HL-60 (cell line): ENCODE measurements around the gene PRAC1.

ENCODE experiments used
- DNase-seq, 2 experiments: peaks; one replicate each; pipeline ENCODE4 v3.0.0-alpha.2; 2010 to 2020; ENCODE audit warnings: low read depth in 1 of 2, low spot score in 1 of 2
- H3K27ac ChIP-seq: fragments of 250-450 bp; sonication (Bioruptor Pico); replicated peaks from 2 replicates; pipeline ENCODE4 v1.5.1; 2020; ENCODE audit warnings: mild to moderate bottlenecking, moderate library complexity
- H3K27me3 ChIP-seq: fragments of 250-450 bp; sonication (Bioruptor Pico); 2 replicates; pipeline ENCODE4 v1.5.1; 2021; ENCODE audit warnings: mild to moderate bottlenecking, moderate library complexity; ENCODE audit not compliant: insufficient read depth, poor library complexity, severe bottlenecking
- H3K4me3 ChIP-seq: replicated peaks from 2 replicates; pipeline ENCODE4 v1.5.1; 2011; ENCODE audit warnings: mild to moderate bottlenecking, control low read depth, low read length; ENCODE audit not compliant: insufficient read depth
- GABPA ChIP-seq: IDR thresholded peaks from 2 replicates; pipeline ENCODE4 v1.6.1; 2012; ENCODE audit warnings: low read depth
- POLR2AphosphoS5 ChIP-seq: IDR thresholded peaks from 2 replicates; pipeline ENCODE4 v1.6.1; 2012; ENCODE audit warnings: low read depth
- SPI1 ChIP-seq: IDR thresholded peaks from 2 replicates; pipeline ENCODE4 v1.6.1; 2012; ENCODE audit warnings: low read depth, mild to moderate bottlenecking, borderline replicate concordance
- TF ChIP-seq, protein P1 (sequence below): IDR thresholded peaks from 2 replicates; pipeline ENCODE4 v1.6.1; 2012; ENCODE audit warnings: low read depth; ENCODE audit not compliant: insufficient replicate concordance
- TF ChIP-seq, protein P2 (sequence below): IDR thresholded peaks from one replicate; pipeline ENCODE4 v1.5.1; 2011; ENCODE audit warnings: low read length, control low read depth, inconsistent platforms; ENCODE audit not compliant: insufficient read depth

PRAC1 gene

DNA sequence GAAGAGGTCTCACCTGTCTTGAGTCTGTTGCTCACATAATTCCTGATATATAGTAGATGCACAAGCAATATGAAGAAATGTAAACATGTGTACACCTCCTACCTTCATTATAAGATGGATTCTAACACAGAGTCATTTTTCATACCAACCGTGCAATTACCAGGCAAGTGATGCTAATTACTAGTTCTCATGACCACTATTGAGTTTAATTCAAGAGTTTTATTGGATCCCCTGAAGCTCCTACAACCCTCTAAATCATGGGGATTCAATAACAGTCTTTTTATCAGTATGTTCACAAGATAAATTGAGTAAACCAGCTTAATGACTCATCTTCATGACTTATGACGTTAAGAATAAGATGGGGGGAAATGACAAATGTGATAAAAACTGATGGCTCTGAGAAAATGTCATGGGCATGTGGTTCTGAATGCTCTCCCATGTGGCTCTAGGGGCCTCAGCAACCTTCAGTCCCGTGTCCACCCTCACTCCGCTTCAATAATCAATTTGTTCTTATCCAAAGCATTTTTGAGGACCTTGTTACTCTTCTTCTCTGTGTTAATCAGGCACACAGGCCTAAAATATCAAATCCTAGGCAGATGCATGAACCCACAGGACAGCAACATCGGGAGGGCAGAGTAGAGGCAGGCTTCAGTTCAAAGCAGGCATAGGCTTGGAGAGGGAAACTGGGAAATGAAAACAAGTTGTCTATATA lies 42.8 kb downstream of the PRAC1 start:
- Histone ChIP-seq H3K27me3 (peaks cover 27% of the 10 kb centered on the region), H3K4me3 (no peak overlapping the region), H3K27ac (no peak overlapping the region)
- TF ChIP-seq GABPA (no peak), SPI1 (no peak), POLR2AphosphoS5 (no peak)
- TF ChIP-seq, protein P1, sequence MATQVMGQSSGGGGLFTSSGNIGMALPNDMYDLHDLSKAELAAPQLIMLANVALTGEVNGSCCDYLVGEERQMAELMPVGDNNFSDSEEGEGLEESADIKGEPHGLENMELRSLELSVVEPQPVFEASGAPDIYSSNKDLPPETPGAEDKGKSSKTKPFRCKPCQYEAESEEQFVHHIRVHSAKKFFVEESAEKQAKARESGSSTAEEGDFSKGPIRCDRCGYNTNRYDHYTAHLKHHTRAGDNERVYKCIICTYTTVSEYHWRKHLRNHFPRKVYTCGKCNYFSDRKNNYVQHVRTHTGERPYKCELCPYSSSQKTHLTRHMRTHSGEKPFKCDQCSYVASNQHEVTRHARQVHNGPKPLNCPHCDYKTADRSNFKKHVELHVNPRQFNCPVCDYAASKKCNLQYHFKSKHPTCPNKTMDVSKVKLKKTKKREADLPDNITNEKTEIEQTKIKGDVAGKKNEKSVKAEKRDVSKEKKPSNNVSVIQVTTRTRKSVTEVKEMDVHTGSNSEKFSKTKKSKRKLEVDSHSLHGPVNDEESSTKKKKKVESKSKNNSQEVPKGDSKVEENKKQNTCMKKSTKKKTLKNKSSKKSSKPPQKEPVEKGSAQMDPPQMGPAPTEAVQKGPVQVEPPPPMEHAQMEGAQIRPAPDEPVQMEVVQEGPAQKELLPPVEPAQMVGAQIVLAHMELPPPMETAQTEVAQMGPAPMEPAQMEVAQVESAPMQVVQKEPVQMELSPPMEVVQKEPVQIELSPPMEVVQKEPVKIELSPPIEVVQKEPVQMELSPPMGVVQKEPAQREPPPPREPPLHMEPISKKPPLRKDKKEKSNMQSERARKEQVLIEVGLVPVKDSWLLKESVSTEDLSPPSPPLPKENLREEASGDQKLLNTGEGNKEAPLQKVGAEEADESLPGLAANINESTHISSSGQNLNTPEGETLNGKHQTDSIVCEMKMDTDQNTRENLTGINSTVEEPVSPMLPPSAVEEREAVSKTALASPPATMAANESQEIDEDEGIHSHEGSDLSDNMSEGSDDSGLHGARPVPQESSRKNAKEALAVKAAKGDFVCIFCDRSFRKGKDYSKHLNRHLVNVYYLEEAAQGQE, result no peak
- TF ChIP-seq, protein P2, sequence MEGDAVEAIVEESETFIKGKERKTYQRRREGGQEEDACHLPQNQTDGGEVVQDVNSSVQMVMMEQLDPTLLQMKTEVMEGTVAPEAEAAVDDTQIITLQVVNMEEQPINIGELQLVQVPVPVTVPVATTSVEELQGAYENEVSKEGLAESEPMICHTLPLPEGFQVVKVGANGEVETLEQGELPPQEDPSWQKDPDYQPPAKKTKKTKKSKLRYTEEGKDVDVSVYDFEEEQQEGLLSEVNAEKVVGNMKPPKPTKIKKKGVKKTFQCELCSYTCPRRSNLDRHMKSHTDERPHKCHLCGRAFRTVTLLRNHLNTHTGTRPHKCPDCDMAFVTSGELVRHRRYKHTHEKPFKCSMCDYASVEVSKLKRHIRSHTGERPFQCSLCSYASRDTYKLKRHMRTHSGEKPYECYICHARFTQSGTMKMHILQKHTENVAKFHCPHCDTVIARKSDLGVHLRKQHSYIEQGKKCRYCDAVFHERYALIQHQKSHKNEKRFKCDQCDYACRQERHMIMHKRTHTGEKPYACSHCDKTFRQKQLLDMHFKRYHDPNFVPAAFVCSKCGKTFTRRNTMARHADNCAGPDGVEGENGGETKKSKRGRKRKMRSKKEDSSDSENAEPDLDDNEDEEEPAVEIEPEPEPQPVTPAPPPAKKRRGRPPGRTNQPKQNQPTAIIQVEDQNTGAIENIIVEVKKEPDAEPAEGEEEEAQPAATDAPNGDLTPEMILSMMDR, result no peak
- no peak for DNase-seq

DNA sequence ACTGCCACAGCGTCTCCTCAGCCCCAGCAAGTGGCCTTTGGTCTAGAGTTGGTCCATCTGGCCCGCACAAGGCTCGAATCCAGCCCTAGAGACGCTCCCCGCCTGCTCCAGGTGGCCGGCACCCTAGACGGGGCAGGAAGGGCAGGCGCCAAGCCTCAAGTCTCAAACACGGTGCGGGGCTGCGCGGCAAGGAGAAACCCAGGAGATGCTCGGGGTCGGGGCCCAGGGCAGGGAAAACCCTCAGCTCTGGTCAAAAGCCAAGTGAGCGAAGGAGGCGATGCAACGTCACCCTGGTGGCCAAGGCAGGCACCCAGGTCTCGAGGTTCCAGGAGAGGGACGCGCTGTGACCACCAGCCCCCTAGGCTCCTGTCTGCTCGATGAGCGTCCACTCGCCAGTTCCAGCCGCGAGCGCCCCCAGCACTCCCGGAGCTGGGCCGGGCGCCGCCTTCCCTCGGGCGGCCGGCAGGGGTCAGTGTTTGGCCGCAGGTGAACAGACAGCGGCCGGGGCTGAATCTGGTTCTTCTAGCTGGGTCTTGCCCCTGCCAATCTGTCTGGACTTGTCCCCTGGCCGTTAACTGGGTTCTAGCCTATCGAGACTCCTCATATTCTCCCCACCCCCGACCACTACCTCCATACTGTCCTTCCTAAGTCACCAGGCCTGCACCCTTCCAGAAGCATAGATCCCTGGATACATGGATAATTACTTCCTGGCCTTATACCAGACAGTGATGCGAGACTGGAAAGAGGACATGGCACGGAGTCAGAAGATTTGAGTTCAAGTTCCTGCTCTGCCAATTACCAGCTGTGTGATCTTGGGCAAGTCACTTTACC lies 44.0 kb downstream of the PRAC1 start:
- peaks cover 27% of the 10 kb centered on the region for H3K27me3 ChIP-seq

DNA sequence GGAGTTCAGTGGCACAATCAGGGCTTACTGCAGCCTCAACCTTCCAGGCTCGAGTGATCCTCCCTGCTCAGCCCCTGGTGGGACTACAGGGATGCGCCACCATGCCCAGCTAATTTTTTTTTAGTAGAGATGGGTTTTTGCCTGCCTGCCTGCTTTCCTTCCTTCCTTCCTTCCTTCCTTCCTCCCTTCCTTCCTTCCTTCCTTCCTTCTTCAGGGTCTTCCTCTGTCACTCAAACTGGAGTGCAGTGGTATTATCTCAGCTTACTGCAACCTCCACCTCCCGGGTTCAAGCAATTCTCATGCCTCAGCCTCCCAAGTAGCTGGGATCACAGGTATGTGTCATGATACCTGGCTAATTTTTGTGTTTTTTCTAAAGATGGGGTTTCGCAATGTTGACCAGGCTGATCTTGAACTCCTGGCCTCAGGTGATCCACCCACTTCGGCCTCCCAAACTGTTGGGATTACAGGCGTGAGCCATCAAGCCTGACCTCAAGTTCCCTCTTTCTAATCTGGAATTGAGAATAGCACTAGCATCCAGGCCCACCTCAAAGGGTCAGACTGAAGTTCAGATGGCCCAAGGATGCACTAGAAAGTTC lies 45.3 kb downstream of the PRAC1 start:
- no peak for TF ChIP-seq POLR2AphosphoS5
- TF ChIP-seq SPI1, result no peak

More for the DNA sequence above, 44.0 kb downstream of the PRAC1 start:
- DNase-seq, result peak; percentile 26 to 32
- Histone ChIP-seq H3K27ac (no peak overlapping the region), H3K4me3 (no peak overlapping the region)
- TF ChIP-seq GABPA (no peak), SPI1 (no peak), POLR2AphosphoS5 (no peak)
- TF ChIP-seq, protein P2, result peak; percentile 75
- TF ChIP-seq, protein P1, result no peak

DNA sequence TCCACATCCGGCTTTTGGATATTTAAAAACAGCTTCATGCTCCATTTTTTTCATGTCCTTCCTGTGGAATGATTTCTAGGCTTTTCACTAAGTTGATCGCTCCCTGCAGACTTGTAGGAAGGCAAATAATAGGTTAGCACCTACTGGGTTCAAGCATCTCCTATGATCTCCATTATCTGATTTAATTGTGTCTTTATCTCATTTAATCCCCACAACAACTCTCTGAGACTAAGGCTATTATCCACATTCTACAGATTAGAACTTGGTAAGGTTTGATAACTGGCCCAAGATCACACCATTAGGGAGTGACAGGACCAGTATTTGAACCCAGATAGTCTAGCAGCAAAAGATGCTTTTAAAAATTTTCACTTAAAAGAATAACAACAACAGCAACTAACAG lies 50.0 kb downstream of the PRAC1 start:
- no peak overlapping the region for H3K4me3 ChIP-seq
- TF ChIP-seq POLR2AphosphoS5, result no peak
- TF ChIP-seq, protein P1, result no peak
- no peak for TF ChIP-seq SPI1
- TF ChIP-seq, protein P2, result no peak
- peaks cover 7% of the 10 kb centered on the region for H3K27me3 ChIP-seq
- DNase-seq, result no peak
- H3K27ac ChIP-seq, result no peak overlapping the region

More for the DNA sequence above, 45.3 kb downstream of the PRAC1 start:
- peaks cover 28% of the 10 kb centered on the region for H3K27me3 ChIP-seq
- no peak overlapping the region for H3K27ac ChIP-seq
- DNase-seq, result no peak
- no peak overlapping the region for H3K4me3 ChIP-seq
